K562 (cell line): ENCODE results near the gene FAM219A. TPM values are rescaled to one million over a fixed set of nuclear protein-coding genes. Genes with fewer than 3 reads are reported as not detected.

Source experiments
- ATAC-seq: fragments of 200-7000 bp; cut with Tn5 transposase; 3 replicates; pipeline ENCODE4 v1.9.1; 2020; ENCODE audit warnings: moderate library complexity
- BruUV-seq: library from RNA; stranded (reverse); fragments of 400-500 nt; replicated peaks from 2 replicates; lab custom pipeline; 2021; lab: Mats Ljungman, UMichigan
- CTCF ChIA-PET: fragments of 300-600 bp; formaldehyde crosslinking; extraction: SDS; loops from one replicate; lab custom pipeline; 2021; ENCODE audit warnings: low intra/inter-chr PET ratio; lab: Yijun Ruan, JAX
- POLR2A ChIA-PET: fragments of 300-600, 350-650 bp; sonication (Branson Sonifier 250); formaldehyde crosslinking; extraction: SDS; loops from one replicate; lab custom pipeline; 2021; ENCODE audit warnings: antibody characterized with exemption, inconsistent platforms; lab: Yijun Ruan, JAX
- DNase-seq, 4 experiments: peaks; one replicate each; pipeline versions ENCODE4 v3.0.0 to v3.0.0-alpha.2; 2011 to 2018; ENCODE audit warnings: low spot score in 3 of 4, mixed read lengths in 3 of 4; ENCODE audit errors: extremely low read depth in 1 of 4
- FAIRE-seq: peaks from 2 replicates; lab custom pipeline; 2011; peaks lifted over from hg19 to GRCh38; lab: Jason Lieb, UNC
- H2AFZ ChIP-seq: 2 replicates; pipeline ENCODE4 v1.6.0; 2011; ENCODE audit warnings: low read depth, low read length, control low read depth, inconsistent platforms
- H3K27ac ChIP-seq: fragments of 200-600 bp; 3 replicates; pipeline ENCODE4 v1.8.0; 2011; ENCODE audit warnings: low read depth, mild to moderate bottlenecking, control low read depth, inconsistent platforms, low read length, moderate library complexity, mixed read lengths; ENCODE audit errors: extremely low read depth
- H3K27me3 ChIP-seq, 2 experiments: fragments of 300-600 bp in 1 of 2; 2 replicates in 1 of 2; 3 replicates in 1 of 2; pipeline versions ENCODE4 v1.6.0 to v1.8.0; 2011; ENCODE audit warnings: inconsistent platforms in 2 of 2, low read length in 2 of 2, mild to moderate bottlenecking in 1 of 2, mixed read lengths in 1 of 2, moderate library complexity in 1 of 2; ENCODE audit not compliant: control insufficient read depth in 2 of 2, insufficient read depth in 2 of 2
- H3K36me3 ChIP-seq: fragments of 300-600 bp; 3 replicates; pipeline ENCODE4 v1.8.0; 2011; ENCODE audit warnings: mild to moderate bottlenecking, low read length, inconsistent platforms; ENCODE audit not compliant: control insufficient read depth, insufficient read depth
- H3K4me1 ChIP-seq, 2 experiments: fragments of 200-600 bp in 1 of 2; replicated peaks in 1 of 2; 2 replicates in 1 of 2; 3 replicates in 1 of 2; pipeline versions ENCODE4 v1.5.1 to v1.8.0; 2011; ENCODE audit warnings: inconsistent platforms in 2 of 2, low read length in 2 of 2, mild to moderate bottlenecking in 1 of 2, mixed read lengths in 1 of 2, moderate library complexity in 1 of 2; ENCODE audit not compliant: control insufficient read depth in 2 of 2, insufficient read depth in 2 of 2
- H3K4me2 ChIP-seq: 2 replicates; pipeline ENCODE4 v1.6.1; 2011; ENCODE audit warnings: low read length, control low read depth, inconsistent platforms, mixed read lengths; ENCODE audit not compliant: insufficient read depth
- H3K4me3 ChIP-seq: fragments of 200-600 bp; sonication (generic), shearing (Covaris generic); 2 replicates; pipeline ENCODE4 v1.5.1; 2016; ENCODE audit warnings: control low read depth, inconsistent platforms
- H3K79me2 ChIP-seq: fragments of 200-600 bp; 3 replicates; pipeline ENCODE4 v1.8.0; 2011; ENCODE audit warnings: low read length, inconsistent platforms; ENCODE audit not compliant: control insufficient read depth, insufficient read depth
- H3K9ac ChIP-seq, 2 experiments: 2 replicates each; pipeline versions ENCODE4 v1.6.0 to v1.6.1; 2011; ENCODE audit warnings: low read depth in 2 of 2, low read length in 2 of 2, control low read depth in 1 of 2, inconsistent platforms in 1 of 2, mild to moderate bottlenecking in 1 of 2, mixed read lengths in 1 of 2; ENCODE audit not compliant: insufficient read depth in 1 of 2
- H3K9me1 ChIP-seq: one replicate; pipeline ENCODE4 v1.6.0; 2011; ENCODE audit warnings: inconsistent platforms, mild to moderate bottlenecking, low read length, moderate library complexity; ENCODE audit not compliant: control insufficient read depth, insufficient read depth
- H3K9me3 ChIP-seq: replicated peaks from 2 replicates; pipeline ENCODE4 v1.5.1; 2011; ENCODE audit warnings: low read depth, low read length, inconsistent platforms; ENCODE audit not compliant: control insufficient read depth, insufficient read depth
- H4K20me1 ChIP-seq: replicated peaks from 2 replicates; pipeline ENCODE4 v1.6.1; 2011; ENCODE audit warnings: low read length, inconsistent platforms, mixed read lengths; ENCODE audit not compliant: control insufficient read depth, insufficient read depth
- MEF2A ChIP-seq: IDR thresholded peaks from 2 replicates; pipeline ENCODE4 v1.6.1; 2011; ENCODE audit warnings: low read depth, mild to moderate bottlenecking, low read length, moderate library complexity; ENCODE audit not compliant: control insufficient read depth
- ZKSCAN1 ChIP-seq: fragments of 150-350 bp; IDR thresholded peaks from 2 replicates; pipeline ENCODE4 v1.6.1; 2016; ENCODE audit warnings: low read depth, low read length
- ZNF695 ChIP-seq: fragments of 450-650 bp; formaldehyde crosslinking; IDR thresholded peaks from 2 replicates; pipeline ENCODE4 v1.4.0; 2020; ENCODE audit warnings: mild to moderate bottlenecking, moderate library complexity
- ZNF707 ChIP-seq: fragments of 250-450 bp; sonication (Bioruptor Pico); conservative IDR thresholded peaks from 2 replicates; pipeline ENCODE4 v1.8.0; 2022; ENCODE audit warnings: inconsistent platforms, mild to moderate bottlenecking, moderate library complexity
- WGBS: fragments of 100-300 bp; shearing (Covaris generic); methylation state at CpG from one replicate; pipeline ENCODE4 v1.1.6; 2016; ENCODE audit warnings: low coverage, mixed read lengths; ENCODE audit not compliant: insufficient coverage; ENCODE audit errors: missing lambda C conversion rate; 5-methylcytosine and 5-hydroxymethylcytosine counted together
- in situ Hi-C: fragments of 300-500 bp; cut with MboI; formaldehyde crosslinking; loops from 4 replicates; pipeline ENCODE4 v1.15.0; 2018; ENCODE audit warnings: inconsistent platforms, mixed read lengths
- intact Hi-C: fragments of 100-400 bp; cut with micrococcal nuclease; formaldehyde crosslinking; loops from 2 replicates; pipeline ENCODE4 v1.14.2; 2022
- polyA plus RNA-seq, 8 experiments: library from polyadenylated mRNA; depleted of rRNA in 4 of 8; stranded (reverse) in 5 of 8; unstranded in 3 of 8; fragments of >200 nt; fragmentation: Nextera tagmentation in 2 of 8; fragmentation: Illumina TruSeq in 1 of 8; extraction: Ambion mirVana in 2 of 8; extraction: Trizol in 1 of 8; gene quantifications; 2 replicates each; pipeline versions ENCODE4 v1.2.1 to v1.2.3, GENCODE V29; 2011 to 2014; ENCODE audit warnings: inconsistent platforms in 1 of 8, missing spikeins in 1 of 8
- total RNA-seq, 7 experiments: library from RNA; depleted of rRNA in 6 of 7; stranded (reverse); fragments of >200 nt in 6 of 7; fragmentation: Illumina TruSeq in 2 of 7; extraction: Trizol in 2 of 7; gene quantifications; 2 replicates each; pipeline versions ENCODE4 v1.2.1 to v1.2.3, GENCODE V29; 2011 to 2021; ENCODE audit warnings: low replicate concordance in 1 of 7
- TF ChIP-seq, protein P1 (sequence below): sonication (generic); formaldehyde crosslinking; IDR thresholded peaks from 2 replicates; pipeline ENCODE4 v1.8.0; 2022; ENCODE audit warnings: mild to moderate bottlenecking, low read depth, missing genetic modification reagents
- TF ChIP-seq, protein P2 (sequence below): sonication (generic); formaldehyde crosslinking; IDR thresholded peaks from 2 replicates; pipeline ENCODE4 v1.8.0; 2022; ENCODE audit warnings: mild to moderate bottlenecking, missing genetic modification reagents
- TF ChIP-seq, protein P3 (sequence below): fragments of 250-450 bp; sonication (Bioruptor Pico); IDR thresholded peaks from 2 replicates; pipeline ENCODE4 v1.8.0; 2021; ENCODE audit warnings: borderline replicate concordance, mild to moderate bottlenecking, moderate library complexity; ENCODE audit not compliant: poor library complexity, severe bottlenecking

Gene FAM219A
- total and polyA plus RNA-seq, 9 of the 15 experiments (the other 6 are each of a cell fraction or from before 2014, with no cell fraction given): 0.63 to 8.6 (median 2.9) TPM

DNA sequence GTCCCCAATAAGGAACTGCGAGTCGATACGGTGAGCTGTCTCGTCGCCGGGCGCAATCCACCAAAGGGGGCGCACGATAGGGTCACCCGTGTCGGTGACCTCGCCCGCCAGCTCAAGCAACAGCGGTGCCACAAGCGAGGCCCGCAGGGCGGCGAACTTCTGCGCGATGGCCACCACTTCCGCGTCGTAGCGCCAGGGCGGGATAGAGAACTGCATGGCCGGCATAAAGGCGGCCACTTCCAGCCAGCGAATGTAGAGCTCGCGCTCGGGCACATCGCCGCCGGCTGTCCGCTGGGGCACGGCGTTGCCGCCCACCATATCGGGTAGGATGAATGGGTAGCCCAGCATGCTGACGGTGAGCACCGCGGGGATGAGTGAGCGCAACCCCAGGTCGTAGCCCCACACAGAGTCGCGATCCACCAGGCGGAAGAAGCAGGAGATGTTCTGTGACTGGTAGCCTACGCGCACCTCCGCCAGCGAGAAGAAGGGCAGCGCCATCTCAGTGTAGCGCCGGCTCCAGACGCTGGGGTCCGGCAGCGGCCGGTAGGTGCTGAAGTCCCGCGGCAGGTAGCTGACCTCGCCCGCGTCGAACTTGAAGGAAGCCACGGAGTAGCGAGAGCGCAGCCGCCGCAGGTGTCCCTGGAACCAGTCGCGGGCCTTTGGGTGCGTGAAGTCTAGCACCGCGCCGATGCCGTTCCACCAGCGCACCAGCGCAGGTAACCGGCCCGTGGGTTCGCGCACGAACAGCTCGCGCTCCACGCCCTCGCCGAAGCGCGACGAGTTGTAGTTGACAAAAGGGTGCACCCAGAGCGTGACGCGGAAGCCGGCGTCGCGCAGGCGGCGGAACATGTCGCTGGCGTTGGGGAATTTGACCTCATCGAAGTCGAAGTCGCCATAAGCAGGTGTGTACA is 87.1 kb downstream of the FAM219A start:
- Histone ChIP-seq H3K36me3 (no peaks in the 10 kb centered on the region), H3K27ac (no peak overlapping the region), H3K27me3 (no peaks in the 10 kb centered on the region), H3K4me3 (no peak overlapping the region), H3K4me1 (peaks cover 0 to 6% of the 10 kb centered on the region in 2 experiments; a peak in 4 of 5 replicates), H4K20me1 (no peaks in the 10 kb centered on the region), H3K9ac (no peak overlapping the region), H2AFZ (no peak overlapping the region), H3K79me2 (no peaks in the 10 kb centered on the region), H3K9me1 (no peaks in the 10 kb centered on the region), H3K4me2 (no peak overlapping the region), H3K9me3 (0 out of 2 replicates have a peak, but pooled peaks cover 2% of the 10 kb centered on the region)
- no peak for ATAC-seq
- no peak for DNase-seq
- in situ Hi-C loops (no loop called here), intact Hi-C loops (no loop called here)
- ChIA-PET POLR2A (no interaction called here), CTCF (no interaction called here)
- no peak for FAIRE-seq
- no TSS peak for BruUV-seq
- TF ChIP-seq ZNF695 (CRISPR knock-in tag) (no peak), ZNF707 (CRISPR knock-in tag) (no peak), MEF2A (no peak), ZKSCAN1 (no peak)
- TF ChIP-seq, protein P1, sequence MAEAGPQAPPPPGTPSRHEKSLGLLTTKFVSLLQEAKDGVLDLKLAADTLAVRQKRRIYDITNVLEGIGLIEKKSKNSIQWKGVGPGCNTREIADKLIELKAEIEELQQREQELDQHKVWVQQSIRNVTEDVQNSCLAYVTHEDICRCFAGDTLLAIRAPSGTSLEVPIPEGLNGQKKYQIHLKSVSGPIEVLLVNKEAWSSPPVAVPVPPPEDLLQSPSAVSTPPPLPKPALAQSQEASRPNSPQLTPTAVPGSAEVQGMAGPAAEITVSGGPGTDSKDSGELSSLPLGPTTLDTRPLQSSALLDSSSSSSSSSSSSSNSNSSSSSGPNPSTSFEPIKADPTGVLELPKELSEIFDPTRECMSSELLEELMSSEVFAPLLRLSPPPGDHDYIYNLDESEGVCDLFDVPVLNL (CRISPR knock-in tag): no peak
- TF ChIP-seq, protein P2, sequence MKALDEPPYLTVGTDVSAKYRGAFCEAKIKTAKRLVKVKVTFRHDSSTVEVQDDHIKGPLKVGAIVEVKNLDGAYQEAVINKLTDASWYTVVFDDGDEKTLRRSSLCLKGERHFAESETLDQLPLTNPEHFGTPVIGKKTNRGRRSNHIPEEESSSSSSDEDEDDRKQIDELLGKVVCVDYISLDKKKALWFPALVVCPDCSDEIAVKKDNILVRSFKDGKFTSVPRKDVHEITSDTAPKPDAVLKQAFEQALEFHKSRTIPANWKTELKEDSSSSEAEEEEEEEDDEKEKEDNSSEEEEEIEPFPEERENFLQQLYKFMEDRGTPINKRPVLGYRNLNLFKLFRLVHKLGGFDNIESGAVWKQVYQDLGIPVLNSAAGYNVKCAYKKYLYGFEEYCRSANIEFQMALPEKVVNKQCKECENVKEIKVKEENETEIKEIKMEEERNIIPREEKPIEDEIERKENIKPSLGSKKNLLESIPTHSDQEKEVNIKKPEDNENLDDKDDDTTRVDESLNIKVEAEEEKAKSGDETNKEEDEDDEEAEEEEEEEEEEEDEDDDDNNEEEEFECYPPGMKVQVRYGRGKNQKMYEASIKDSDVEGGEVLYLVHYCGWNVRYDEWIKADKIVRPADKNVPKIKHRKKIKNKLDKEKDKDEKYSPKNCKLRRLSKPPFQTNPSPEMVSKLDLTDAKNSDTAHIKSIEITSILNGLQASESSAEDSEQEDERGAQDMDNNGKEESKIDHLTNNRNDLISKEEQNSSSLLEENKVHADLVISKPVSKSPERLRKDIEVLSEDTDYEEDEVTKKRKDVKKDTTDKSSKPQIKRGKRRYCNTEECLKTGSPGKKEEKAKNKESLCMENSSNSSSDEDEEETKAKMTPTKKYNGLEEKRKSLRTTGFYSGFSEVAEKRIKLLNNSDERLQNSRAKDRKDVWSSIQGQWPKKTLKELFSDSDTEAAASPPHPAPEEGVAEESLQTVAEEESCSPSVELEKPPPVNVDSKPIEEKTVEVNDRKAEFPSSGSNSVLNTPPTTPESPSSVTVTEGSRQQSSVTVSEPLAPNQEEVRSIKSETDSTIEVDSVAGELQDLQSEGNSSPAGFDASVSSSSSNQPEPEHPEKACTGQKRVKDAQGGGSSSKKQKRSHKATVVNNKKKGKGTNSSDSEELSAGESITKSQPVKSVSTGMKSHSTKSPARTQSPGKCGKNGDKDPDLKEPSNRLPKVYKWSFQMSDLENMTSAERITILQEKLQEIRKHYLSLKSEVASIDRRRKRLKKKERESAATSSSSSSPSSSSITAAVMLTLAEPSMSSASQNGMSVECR (CRISPR knock-in tag): no peak
- TF ChIP-seq, protein P3, sequence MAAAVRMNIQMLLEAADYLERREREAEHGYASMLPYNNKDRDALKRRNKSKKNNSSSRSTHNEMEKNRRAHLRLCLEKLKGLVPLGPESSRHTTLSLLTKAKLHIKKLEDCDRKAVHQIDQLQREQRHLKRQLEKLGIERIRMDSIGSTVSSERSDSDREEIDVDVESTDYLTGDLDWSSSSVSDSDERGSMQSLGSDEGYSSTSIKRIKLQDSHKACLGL (CRISPR knock-in tag): no peak
- 96% methylated on average over 28 of the region's 105 CpGs for WGBS
